ENCODE measurements around the gene BGLAP. TPM values are rescaled to one million over a fixed set of nuclear protein-coding genes. Genes with fewer than 3 reads are reported as not detected.
A peak's percentile ranks its signal among the peaks of the same experiment; 100 is the strongest.

Gene BGLAP
- total and polyA plus RNA-seq, 8 donors: 0.60 to 4.8 (median 1.2) TPM

DNA sequence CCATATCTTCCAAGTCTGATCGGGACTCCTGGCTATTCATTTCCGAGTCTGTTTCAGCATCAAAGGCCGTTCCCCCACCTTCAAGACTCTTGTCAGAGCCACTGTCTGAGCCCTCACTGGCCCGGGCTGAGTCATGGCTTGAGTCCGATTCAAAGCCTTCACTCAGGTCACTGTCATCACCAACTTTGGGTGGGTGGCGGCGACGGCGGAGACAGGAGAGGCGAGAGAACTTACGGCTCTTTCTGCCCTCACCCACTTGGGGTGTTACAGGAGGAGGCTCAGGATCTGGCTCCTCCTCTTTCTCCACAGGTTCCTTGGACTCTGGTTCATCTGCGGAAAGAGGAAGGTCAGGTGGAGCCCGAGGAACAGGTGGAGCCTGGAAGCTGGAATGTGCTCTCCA is 24.1 kb downstream of the BGLAP start:
- no peak overlapping the region for H3K27ac ChIP-seq
- H3K4me1 ChIP-seq: no peaks in the 10 kb centered on the region
- WGBS, 2 donors: 87% methylated on average over 13 of the region's 13 CpGs
- no peaks in the 10 kb centered on the region for H3K9me3 ChIP-seq
- H3K27me3 ChIP-seq: no peaks in the 10 kb centered on the region
- ATAC-seq (no peak), FAIRE-seq (no peak), DNase-seq (no peak)
- no peak overlapping the region for H3K4me3 ChIP-seq
- TF ChIP-seq, protein P1, sequence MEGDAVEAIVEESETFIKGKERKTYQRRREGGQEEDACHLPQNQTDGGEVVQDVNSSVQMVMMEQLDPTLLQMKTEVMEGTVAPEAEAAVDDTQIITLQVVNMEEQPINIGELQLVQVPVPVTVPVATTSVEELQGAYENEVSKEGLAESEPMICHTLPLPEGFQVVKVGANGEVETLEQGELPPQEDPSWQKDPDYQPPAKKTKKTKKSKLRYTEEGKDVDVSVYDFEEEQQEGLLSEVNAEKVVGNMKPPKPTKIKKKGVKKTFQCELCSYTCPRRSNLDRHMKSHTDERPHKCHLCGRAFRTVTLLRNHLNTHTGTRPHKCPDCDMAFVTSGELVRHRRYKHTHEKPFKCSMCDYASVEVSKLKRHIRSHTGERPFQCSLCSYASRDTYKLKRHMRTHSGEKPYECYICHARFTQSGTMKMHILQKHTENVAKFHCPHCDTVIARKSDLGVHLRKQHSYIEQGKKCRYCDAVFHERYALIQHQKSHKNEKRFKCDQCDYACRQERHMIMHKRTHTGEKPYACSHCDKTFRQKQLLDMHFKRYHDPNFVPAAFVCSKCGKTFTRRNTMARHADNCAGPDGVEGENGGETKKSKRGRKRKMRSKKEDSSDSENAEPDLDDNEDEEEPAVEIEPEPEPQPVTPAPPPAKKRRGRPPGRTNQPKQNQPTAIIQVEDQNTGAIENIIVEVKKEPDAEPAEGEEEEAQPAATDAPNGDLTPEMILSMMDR (IDR thresholded peaks at IDR 0.05): no peak
- intact Hi-C loops (cut with DNase I): no loop called here
- peaks cover 7 to 60% (median 41%) of the 10 kb centered on the region in 3 donors for H3K36me3 ChIP-seq

- H3K27ac ChIP-seq: no peak overlapping the region
- DNase-seq (no peak), ATAC-seq (no peak), FAIRE-seq (no peak)
- WGBS, 2 donors: 85 to 90% methylated on average over 4 of the region's 4 CpGs
- no peak overlapping the region for H3K4me3 ChIP-seq
- intact Hi-C loops (cut with DNase I): no loop called here
- H3K36me3 ChIP-seq: peaks cover 6 to 70% (median 47%) of the 10 kb centered on the region in 3 donors
- no peaks in the 10 kb centered on the region for H3K27me3 ChIP-seq
- TF ChIP-seq, protein P1 (IDR thresholded peaks at IDR 0.05): no peak
- H3K4me1 ChIP-seq: no peaks in the 10 kb centered on the region
- H3K9me3 ChIP-seq: no peaks in the 10 kb centered on the region
Observed at GRCh38 chr1:156268336-156268735, 26.4 kb downstream of the BGLAP start.

DNA sequence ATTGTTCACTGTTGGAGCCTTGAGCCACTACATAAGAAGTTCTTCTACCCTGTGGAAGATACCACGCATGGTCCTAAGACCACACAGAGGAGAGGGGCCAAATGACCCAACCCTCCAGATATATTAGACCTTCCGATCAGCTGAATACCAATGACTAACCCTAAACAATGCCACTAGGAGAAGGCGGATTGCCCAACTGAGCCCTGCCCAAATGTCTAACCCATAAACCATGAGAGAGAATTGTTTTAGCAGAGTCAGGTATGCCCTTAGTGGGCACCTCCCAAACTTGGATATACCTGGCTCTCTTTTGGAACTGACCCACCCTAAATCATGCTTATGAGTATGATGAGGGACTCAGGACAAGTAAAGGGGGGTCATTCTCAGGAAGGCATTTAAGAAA is 28.3 kb downstream of the BGLAP start:
- ATAC-seq (no peak), FAIRE-seq (no peak), DNase-seq (no peak)
- TF ChIP-seq, protein P1 (IDR thresholded peaks at IDR 0.05): no peak
- 97% methylated on average over 3 of the region's 3 CpGs for WGBS, 2 donors
- H3K4me3 ChIP-seq: no peak overlapping the region
- H3K36me3 ChIP-seq: peaks cover 6 to 76% (median 46%) of the 10 kb centered on the region in 3 donors
- intact Hi-C loops (cut with DNase I): no loop called here
- H3K27ac ChIP-seq: no peak overlapping the region
- H3K4me1 ChIP-seq: no peaks in the 10 kb centered on the region
- no peaks in the 10 kb centered on the region for H3K27me3 ChIP-seq
- no peaks in the 10 kb centered on the region for H3K9me3 ChIP-seq

GRCh38 chr1:156276532-156276931 is 34.5 kb downstream of the BGLAP start:
- intact Hi-C loops (cut with DNase I): no loop called here

DNA sequence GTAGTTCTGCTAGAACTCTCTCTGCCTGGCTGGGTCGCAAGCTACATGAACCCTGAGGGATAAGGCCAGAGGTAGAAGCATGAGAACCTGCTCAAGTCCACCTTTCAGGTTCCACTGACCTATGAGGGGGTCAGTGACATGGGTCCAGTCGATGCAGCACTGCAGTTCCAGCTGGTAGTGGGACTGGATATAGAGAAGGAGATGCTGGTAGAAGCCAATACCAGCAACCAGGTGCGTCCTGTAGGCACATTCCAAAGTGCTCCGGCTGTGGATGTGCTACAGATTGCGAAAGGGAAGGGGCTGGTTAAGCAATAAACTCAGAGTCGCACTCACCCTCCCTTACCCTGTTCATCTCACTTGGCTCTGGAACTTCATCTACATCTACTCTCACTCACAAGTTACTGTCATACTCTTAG is 35.0 kb downstream of the BGLAP start:
- H3K27me3 ChIP-seq: no peaks in the 10 kb centered on the region
- intact Hi-C loops (cut with DNase I): no loop called here
- TF ChIP-seq, protein P1 (IDR thresholded peaks at IDR 0.05): no peak
- H3K9me3 ChIP-seq: no peaks in the 10 kb centered on the region
- 57 to 71% methylated on average over 6 of the region's 6 CpGs for WGBS, 2 donors
- H3K36me3 ChIP-seq: peaks cover 2 to 53% (median 28%) of the 10 kb centered on the region in 3 donors
- ATAC-seq (peak in 2 of 4 donors; percentile 11 to 56), DNase-seq (no peak), FAIRE-seq (no peak)
- peaks cover 0 to 9% (median 6%) of the 10 kb centered on the region in 3 donors for H3K4me1 ChIP-seq
- no peak overlapping the region for H3K4me3 ChIP-seq
- H3K27ac ChIP-seq: no peak overlapping the region

More at GRCh38 chr1:156276532-156276931, 34.5 kb downstream of the BGLAP start:
- ATAC-seq (peak in 2 of 4 donors; percentile 13 to 31), DNase-seq (no peak), FAIRE-seq (no peak)
- Histone ChIP-seq H3K4me3 (no peak overlapping the region), H3K27ac (no peak overlapping the region), H3K4me1 (peaks cover 0 to 8% (median 5%) of the 10 kb centered on the region in 3 donors), H3K27me3 (no peaks in the 10 kb centered on the region), H3K36me3 (peaks cover 2 to 58% (median 31%) of the 10 kb centered on the region in 3 donors), H3K9me3 (no peaks in the 10 kb centered on the region)
- TF ChIP-seq, protein P1 (IDR thresholded peaks at IDR 0.05): no peak
